GM23338 (cell line): ENCODE results near the gene SEMA5A. TPM values are rescaled to one million over a fixed set of nuclear protein-coding genes. Genes with fewer than 3 reads are reported as not detected.

Source experiments
- ATAC-seq: fragments of 200-7000 bp; cut with Tn5 transposase; 3 replicates; pipeline ENCODE4 v1.9.1; 2020
- DNase-seq: peaks from one replicate; pipeline ENCODE4 v3.0.0-alpha.2; 2015; ENCODE audit warnings: low spot score
- H2AFZ ChIP-seq: fragments of 200-600 bp; sonication (generic); 2 replicates; pipeline ENCODE4 v1.8.0; 2016; ENCODE audit warnings: antibody characterized with exemption, mild to moderate bottlenecking, moderate library complexity
- H3F3A ChIP-seq: fragments of 200-600 bp; sonication (generic); replicated peaks from 2 replicates; pipeline ENCODE4 v1.8.0; 2017; ENCODE audit warnings: antibody characterized with exemption, mixed run types, low read depth
- H3K27ac ChIP-seq: fragments of 200-600 bp; sonication (generic); 2 replicates; pipeline ENCODE4 v1.6.1; 2016; ENCODE audit warnings: low read depth
- H3K27me3 ChIP-seq: fragments of 200-600 bp; sonication (generic); 2 replicates; pipeline ENCODE4 v1.8.0; 2016; ENCODE audit warnings: mild to moderate bottlenecking, mixed run types, moderate library complexity; ENCODE audit not compliant: insufficient read depth
- H3K36me3 ChIP-seq: fragments of 200-600 bp; sonication (generic); 2 replicates; pipeline ENCODE4 v1.8.0; 2016; ENCODE audit warnings: mild to moderate bottlenecking; ENCODE audit not compliant: insufficient read depth
- H3K4me1 ChIP-seq: fragments of 200-600 bp; sonication (generic); 2 replicates; pipeline ENCODE4 v1.8.0; 2016; ENCODE audit warnings: mild to moderate bottlenecking, moderate library complexity; ENCODE audit not compliant: insufficient read depth
- H3K4me2 ChIP-seq: fragments of 200-600 bp; sonication (generic); 2 replicates; pipeline ENCODE4 v1.7.1; 2017; ENCODE audit warnings: mixed run types
- H3K4me3 ChIP-seq: fragments of 200-600 bp; sonication (generic); 2 replicates; pipeline ENCODE4 v1.6.1; 2016; ENCODE audit warnings: mixed run types
- H3K79me2 ChIP-seq: fragments of 200-600 bp; sonication (generic); replicated peaks from 2 replicates; pipeline ENCODE4 v1.8.0; 2017; ENCODE audit warnings: mild to moderate bottlenecking; ENCODE audit not compliant: insufficient read depth
- H3K9me2 ChIP-seq: fragments of 200-600 bp; sonication (generic); 2 replicates; pipeline ENCODE4 v1.8.0; 2017; ENCODE audit not compliant: insufficient read depth
- H4K20me1 ChIP-seq: fragments of 200-600 bp; sonication (generic); replicated peaks from 2 replicates; pipeline ENCODE4 v1.8.0; 2017; ENCODE audit warnings: mild to moderate bottlenecking; ENCODE audit not compliant: insufficient read depth
- H3K27ac Mint-ChIP-seq: 2 replicates; pipeline ENCODE4 v1.8.0; 2020; ENCODE audit warnings: inconsistent platforms, mild to moderate bottlenecking, moderate library complexity, mixed read lengths
- H3K27me3 Mint-ChIP-seq: 3 replicates; pipeline ENCODE4 v1.8.0; 2022; ENCODE audit warnings: low read depth, mild to moderate bottlenecking, moderate library complexity, mixed read lengths, inconsistent platforms; ENCODE audit not compliant: insufficient read depth, poor library complexity
- H3K36me3 Mint-ChIP-seq: 3 replicates; pipeline ENCODE4 v1.8.0; 2021; ENCODE audit warnings: low read depth, mild to moderate bottlenecking, inconsistent platforms, moderate library complexity, mixed read lengths
- H3K4me1 Mint-ChIP-seq: 3 replicates; pipeline ENCODE4 v1.8.0; 2020; ENCODE audit warnings: mild to moderate bottlenecking, inconsistent platforms, mixed read lengths
- H3K4me3 Mint-ChIP-seq: 3 replicates; pipeline ENCODE4 v1.8.0; 2021; ENCODE audit warnings: moderate library complexity, mild to moderate bottlenecking, inconsistent platforms, mixed read lengths
- H3K9me3 Mint-ChIP-seq: 3 replicates; pipeline ENCODE4 v1.8.0; 2020; ENCODE audit warnings: moderate library complexity, mild to moderate bottlenecking, inconsistent platforms, mixed read lengths
- CREB1 ChIP-seq: fragments of 250-450 bp; sonication (Bioruptor Pico); IDR thresholded peaks from 2 replicates; pipeline ENCODE4 v1.5.0; 2020; ENCODE audit warnings: low read depth, mild to moderate bottlenecking, moderate library complexity
- CTCF ChIP-seq, 2 experiments: fragments of 200-600 bp in 1 of 2; sonication (generic) in 1 of 2; conservative IDR thresholded peaks; 2 replicates each; pipeline versions ENCODE4 v1.5.1 to v1.6.1; 2016 to 2017; ENCODE audit warnings: antibody characterized with exemption in 2 of 2, low read depth in 2 of 2, mild to moderate bottlenecking in 2 of 2, moderate library complexity in 1 of 2
- ETS1 ChIP-seq: IDR thresholded peaks from 2 replicates; pipeline ENCODE4 v1.6.1; 2016; ENCODE audit warnings: antibody characterized with exemption
- EZH2 ChIP-seq: fragments of 200-600 bp; sonication (generic); IDR thresholded peaks from one replicate; pipeline ENCODE4 v1.8.0; 2017; ENCODE audit warnings: antibody characterized with exemption, mild to moderate bottlenecking, low read depth; ENCODE audit not compliant: unreplicated experiment
- EZH2phosphoT487 ChIP-seq: fragments of 200-600 bp; sonication (generic); IDR thresholded peaks from one replicate; pipeline ENCODE4 v1.8.1; 2018; ENCODE audit warnings: antibody characterized with exemption; ENCODE audit not compliant: unreplicated experiment
- JUNB ChIP-seq: IDR thresholded peaks from one replicate; pipeline ENCODE4 v1.6.1; 2016; ENCODE audit warnings: antibody characterized with exemption; ENCODE audit not compliant: unreplicated experiment
- REST ChIP-seq: IDR thresholded peaks from one replicate; pipeline ENCODE4 v1.6.1; 2018; ENCODE audit warnings: antibody characterized with exemption; ENCODE audit not compliant: unreplicated experiment
- STAT1 ChIP-seq: IDR thresholded peaks from one replicate; pipeline ENCODE4 v1.6.1; 2016; ENCODE audit warnings: antibody characterized with exemption; ENCODE audit not compliant: unreplicated experiment
- ZNF114 ChIP-seq: fragments of 250-450 bp; sonication (Bioruptor Pico); IDR thresholded peaks from 2 replicates; pipeline ENCODE4 v1.5.0; 2020; ENCODE audit warnings: mild to moderate bottlenecking, moderate library complexity
- polyA plus RNA-seq: library from polyadenylated mRNA; unstranded; fragments of >200 nt; fragmentation: Nextera tagmentation; extraction: Ambion mirVana; gene quantifications from 2 replicates; pipeline ENCODE4 v1.2.1, GENCODE V29; 2016
- total RNA-seq: library from RNA; depleted of rRNA; stranded (reverse); fragments of >200 nt; shearing (Covaris generic); gene quantifications from 2 replicates; pipeline ENCODE4 v1.2.3, GENCODE V29; 2014

SEMA5A gene
- total and polyA plus RNA-seq, 2 experiments from 2014 or later, result 2.1 to 8.1 TPM

DNA sequence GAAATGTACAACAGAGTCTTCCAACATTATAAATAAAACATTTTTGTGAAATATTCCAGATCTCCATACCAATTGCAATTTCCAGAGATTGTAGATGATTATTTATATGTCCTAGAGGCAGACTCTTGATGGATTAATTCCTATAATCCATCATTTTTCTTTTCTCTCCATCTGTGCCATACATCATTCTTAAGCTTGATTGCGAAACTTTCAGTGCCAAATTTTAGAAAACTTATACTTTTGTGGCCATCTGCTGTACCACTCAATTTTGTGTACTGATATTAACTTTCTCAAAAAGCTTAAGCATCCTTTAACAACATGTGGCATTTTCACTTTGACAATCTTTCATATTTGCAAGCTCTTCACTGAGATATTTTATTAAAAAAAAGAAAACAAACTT, 446.9 kb downstream of the SEMA5A start:
- no peak for DNase-seq
- TF ChIP-seq REST (no peak), ZNF114 (CRISPR knock-in tag) (no peak)
- H3K79me2 ChIP-seq, result no peaks in the 10 kb centered on the region

GRCh38 chr5:9094582-9094981, 451.3 kb downstream of the SEMA5A start:
- H3K4me3 ChIP-seq, result no peak overlapping the region
- Mint-ChIP-seq H3K27ac (no peak overlapping the region), H3K4me3 (no peak overlapping the region), H3K27me3 (no peaks in the 10 kb centered on the region), H3K36me3 (no peaks in the 10 kb centered on the region), H3K9me3 (no peaks in the 10 kb centered on the region), H3K4me1 (no peaks in the 10 kb centered on the region)
- H3F3A ChIP-seq, result no peaks in the 10 kb centered on the region
- no peaks in the 10 kb centered on the region for H3K79me2 ChIP-seq
- no peaks in the 10 kb centered on the region for H3K9me2 ChIP-seq
- no peak overlapping the region for H3K27ac ChIP-seq
- ATAC-seq (no peak), DNase-seq (no peak)
- H3K27me3 ChIP-seq, result no peaks in the 10 kb centered on the region
- no peaks in the 10 kb centered on the region for H3K4me1 ChIP-seq
- H3K4me2 ChIP-seq, result no peak overlapping the region
- no peaks in the 10 kb centered on the region; the same call in 1 of the 2 replicates for H4K20me1 ChIP-seq
- H2AFZ ChIP-seq, result no peak overlapping the region
- no peaks in the 10 kb centered on the region for H3K36me3 ChIP-seq
- TF ChIP-seq CTCF (conservative IDR thresholded peaks at IDR 0.05; ENCODE audit: low read depth in 2 of 2), result no peak
- TF ChIP-seq CREB1 (CRISPR knock-in tag), result no peak
- no peak for TF ChIP-seq JUNB
- no peak for TF ChIP-seq ZNF114 (CRISPR knock-in tag)
- no peak for TF ChIP-seq STAT1
- TF ChIP-seq EZH2, result no peak
- TF ChIP-seq ETS1, result no peak
- no peak for TF ChIP-seq EZH2phosphoT487
- no peak for TF ChIP-seq REST

More for the DNA sequence above, 446.9 kb downstream of the SEMA5A start:
- no peak overlapping the region for H2AFZ ChIP-seq
- H3K4me3 ChIP-seq, result no peak overlapping the region
- no peaks in the 10 kb centered on the region for H3K27me3 Mint-ChIP-seq
- no peaks in the 10 kb centered on the region for H3K36me3 Mint-ChIP-seq
- H3F3A ChIP-seq, result no peaks in the 10 kb centered on the region
- no peak overlapping the region for H3K4me2 ChIP-seq
- no peaks in the 10 kb centered on the region for H3K36me3 ChIP-seq
- no peaks in the 10 kb centered on the region for H3K9me3 Mint-ChIP-seq
- no peaks in the 10 kb centered on the region for H3K9me2 ChIP-seq
- no peaks in the 10 kb centered on the region for H3K27me3 ChIP-seq
- H3K27ac ChIP-seq, result no peak overlapping the region
- no peaks in the 10 kb centered on the region for H3K4me1 Mint-ChIP-seq
- no peak overlapping the region for H3K4me3 Mint-ChIP-seq
- no peak for ATAC-seq
- H3K27ac Mint-ChIP-seq, result no peak overlapping the region
- no peaks in the 10 kb centered on the region; the same call in 1 of the 2 replicates for H4K20me1 ChIP-seq
- H3K4me1 ChIP-seq, result no peaks in the 10 kb centered on the region
